GM12864 (cell line): Measurements from ENCODE around the gene MGST3.
A peak's percentile ranks its signal among the peaks of the same experiment; 100 is the strongest.
"Not testable (repeated sequence)": the region's sequence is repeated elsewhere in the genome, so short reads cannot be mapped to it uniquely, and the experiment has no call there.

ENCODE experiments used
- DNase-seq: peaks from one replicate; pipeline ENCODE4 v3.0.0-alpha.2; 2011; ENCODE audit warnings: low read depth
- H3K4me3 ChIP-seq: 2 replicates; pipeline ENCODE4 v1.5.1; 2011; ENCODE audit warnings: mild to moderate bottlenecking, low read depth, low read length, control low read depth
- CTCF ChIP-seq: IDR thresholded peaks from 2 replicates; pipeline ENCODE4 v1.5.1; 2011; ENCODE audit warnings: low read depth, mild to moderate bottlenecking, moderate library complexity, low read length, control low read depth, inconsistent platforms; ENCODE audit errors: missing control alignments

Gene MGST3

DNA sequence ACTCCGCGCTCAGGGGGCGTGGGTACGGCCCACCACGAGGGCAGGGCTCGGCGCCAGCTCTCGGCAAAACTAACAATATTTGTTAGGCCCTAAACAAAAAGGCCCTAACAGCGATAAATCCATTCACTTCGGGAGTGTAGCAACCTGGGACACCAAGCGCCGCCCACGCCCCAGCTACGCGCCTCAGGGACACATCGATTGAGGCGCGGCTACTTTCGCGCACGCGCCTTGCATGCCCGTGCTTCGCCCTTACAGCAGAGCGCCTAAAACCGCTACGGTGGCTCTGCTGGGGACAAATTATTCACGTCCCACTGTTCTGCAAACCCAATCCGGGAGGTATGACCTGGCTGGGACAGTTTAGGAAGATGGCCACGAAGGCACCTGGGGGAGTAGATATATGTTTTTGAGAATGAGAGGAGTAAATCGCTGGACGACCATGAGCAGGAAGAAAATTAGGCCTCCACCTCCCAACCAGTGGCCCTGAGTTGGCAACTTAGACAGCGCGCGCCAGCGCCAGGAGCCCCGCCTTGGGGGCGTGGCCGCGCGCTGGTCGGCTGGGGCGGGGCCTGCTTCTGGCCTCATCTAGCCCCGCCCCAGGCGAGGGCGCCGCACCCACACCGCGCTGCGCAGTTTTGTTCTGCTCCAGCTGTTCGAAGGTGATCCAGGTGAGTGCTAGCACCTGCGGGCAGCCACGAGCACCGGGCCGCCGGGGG, at the start of gene MGST3:
Gene MGST3, plus strand, starts transcription at position 606 of the 713 bp plus-strand sequence. CDS start 18,614 bp downstream, outside the sequence.
- DNase-seq = peak; percentile 88
- no peak for TF ChIP-seq CTCF
- peak within 1 kb of the TSS; percentile 76 for H3K4me3 ChIP-seq

- H3K4me3 ChIP-seq = no peak overlapping the region
- no peak for TF ChIP-seq CTCF
- DNase-seq = no peak
Measured at GRCh38 chr1:165581926-165582325, 49.1 kb upstream of the MGST3 start.

- no peak overlapping the region for H3K4me3 ChIP-seq
- no peak for DNase-seq
- no peak for TF ChIP-seq CTCF
Measured at GRCh38 chr1:165586398-165586797, 44.6 kb upstream of the MGST3 start.

- not testable (repeated sequence) for H3K4me3 ChIP-seq, DNase-seq
Measured at GRCh38 chr1:165591391-165591790, 39.6 kb upstream of the MGST3 start.

DNA sequence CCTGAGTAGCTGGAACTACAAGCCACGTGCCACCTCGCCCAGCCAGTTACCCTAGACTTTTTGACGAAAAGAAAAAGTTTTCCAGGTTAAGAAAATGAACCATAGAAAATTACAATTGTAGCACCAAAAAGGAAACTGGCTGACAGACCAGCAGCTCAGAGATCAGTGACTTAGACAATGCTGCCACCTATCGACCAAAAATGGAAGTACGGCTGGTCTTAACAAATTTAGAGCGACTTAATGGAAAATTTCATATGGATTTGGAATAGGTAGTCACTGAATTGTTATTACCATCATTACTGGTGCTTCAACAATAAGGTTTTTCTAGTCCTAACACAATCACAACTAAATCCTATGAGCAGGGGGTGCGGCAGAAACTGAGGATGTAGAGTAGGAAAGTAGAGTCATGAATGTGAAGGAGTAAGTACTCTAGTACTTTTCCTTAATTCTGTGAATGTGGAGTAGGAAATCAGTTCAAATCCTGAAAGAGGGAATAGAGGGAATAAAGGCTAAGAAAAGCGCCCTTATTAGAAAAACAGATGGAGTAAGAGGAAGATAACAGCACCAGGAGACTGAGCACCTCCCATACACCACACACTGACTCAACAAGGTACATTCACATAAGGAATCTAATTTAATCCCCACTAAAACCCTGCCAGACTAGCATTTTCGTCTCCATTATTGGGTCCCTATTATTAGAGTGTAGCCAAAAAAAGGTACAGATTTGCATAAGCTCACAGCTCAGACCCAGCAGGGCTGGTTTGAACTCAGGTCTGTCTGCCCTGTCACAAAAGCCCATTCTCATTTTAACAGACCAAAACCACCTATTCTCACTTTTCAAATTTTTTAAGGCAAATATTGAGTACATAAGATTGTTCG, 37.9 kb upstream of the MGST3 start:
- peak; percentile 79 for TF ChIP-seq CTCF
- H3K4me3 ChIP-seq = no peak overlapping the region
- DNase-seq = peak; percentile 51

- no peak for DNase-seq
- no peak for TF ChIP-seq CTCF
- H3K4me3 ChIP-seq = no peak overlapping the region
Measured at GRCh38 chr1:165595246-165595938, 35.6 kb upstream of the MGST3 start.
